HepG2 (cell line): Measurements from ENCODE around the gene TUBB. TPM values are rescaled to one million over a fixed set of nuclear protein-coding genes. Genes with fewer than 3 reads are reported as not detected.

Experiments used
- CBX1 ChIP-seq: IDR thresholded peaks from one replicate; pipeline ENCODE4 v1.6.1; 2016; ENCODE audit warnings: antibody characterized with exemption, low read depth
- HDAC2 ChIP-seq: sonication (generic); formaldehyde crosslinking; IDR thresholded peaks from 2 replicates; pipeline ENCODE4 v1.4.0; 2020; ENCODE audit warnings: missing genetic modification reagents
- MYC ChIP-seq: sonication (generic); formaldehyde crosslinking; IDR thresholded peaks from 2 replicates; pipeline ENCODE4 v1.9.0; 2021; ENCODE audit warnings: missing genetic modification reagents, borderline replicate concordance
- NAIF1 ChIP-seq: sonication (generic); formaldehyde crosslinking; IDR thresholded peaks from 2 replicates; pipeline ENCODE4 v1.5.0; 2020; ENCODE audit warnings: mild to moderate bottlenecking, missing genetic modification reagents, borderline replicate concordance
- PBX2 ChIP-seq: IDR thresholded peaks from 2 replicates; pipeline ENCODE4 v1.6.1; 2016; ENCODE audit warnings: control low read depth
- PHF5A ChIP-seq: IDR thresholded peaks from one replicate; pipeline ENCODE4 v1.6.1; 2018; ENCODE audit warnings: low read depth, missing genetic modification reagents; ENCODE audit not compliant: unreplicated experiment
- POLR2AphosphoS2 ChIP-seq: IDR thresholded peaks from 2 replicates; pipeline ENCODE4 v1.6.1; 2011; ENCODE audit warnings: low read depth, low read length, improper control_type of control experiment
- REPIN1 ChIP-seq: sonication (generic); formaldehyde crosslinking; IDR thresholded peaks from 2 replicates; pipeline ENCODE4 v1.8.0; 2022; ENCODE audit warnings: missing genetic modification reagents, low read depth, mild to moderate bottlenecking, borderline replicate concordance
- SP2 ChIP-seq: sonication (generic); formaldehyde crosslinking; IDR thresholded peaks from 2 replicates; pipeline ENCODE4 v1.5.1; 2020; ENCODE audit warnings: mild to moderate bottlenecking, missing genetic modification reagents
- SRF ChIP-seq: IDR thresholded peaks from 2 replicates; pipeline ENCODE4 v1.6.1; 2011; ENCODE audit warnings: mild to moderate bottlenecking, low read depth, low read length, moderate library complexity
- STAT5B ChIP-seq: sonication (generic); formaldehyde crosslinking; IDR thresholded peaks from 2 replicates; pipeline ENCODE4 v1.4.0; 2020; ENCODE audit warnings: missing genetic modification reagents
- TARDBP ChIP-seq: sonication (generic); formaldehyde crosslinking; IDR thresholded peaks from 2 replicates; pipeline ENCODE4 v1.8.0; 2022; ENCODE audit warnings: mild to moderate bottlenecking, missing genetic modification reagents
- TOE1 ChIP-seq: sonication (generic); formaldehyde crosslinking; IDR thresholded peaks from 2 replicates; pipeline ENCODE4 v1.4.0; 2020; ENCODE audit warnings: mild to moderate bottlenecking, missing genetic modification reagents
- ZFAT ChIP-seq: sonication (generic); formaldehyde crosslinking; conservative IDR thresholded peaks from 2 replicates; pipeline ENCODE4 v1.8.1; 2023; ENCODE audit warnings: missing genetic modification reagents, inconsistent platforms
- ZFP36L2 ChIP-seq: sonication (generic); formaldehyde crosslinking; IDR thresholded peaks from 2 replicates; pipeline ENCODE4 v1.4.0; 2020; ENCODE audit warnings: missing genetic modification reagents
- ZNF138 ChIP-seq: sonication (generic); formaldehyde crosslinking; IDR thresholded peaks from 2 replicates; pipeline ENCODE4 v1.5.0; 2020; ENCODE audit warnings: mild to moderate bottlenecking, low read depth, missing genetic modification reagents
- ZNF292 ChIP-seq: sonication (generic); formaldehyde crosslinking; IDR thresholded peaks from 2 replicates; pipeline ENCODE4 v1.8.1; 2022; ENCODE audit warnings: mild to moderate bottlenecking, low read depth, missing genetic modification reagents, borderline replicate concordance
- ZNF33B ChIP-seq: sonication (generic); formaldehyde crosslinking; IDR thresholded peaks from 2 replicates; pipeline ENCODE4 v1.5.1; 2020; ENCODE audit warnings: mild to moderate bottlenecking, missing genetic modification reagents
- ZNF367 ChIP-seq: sonication (generic); formaldehyde crosslinking; IDR thresholded peaks from 2 replicates; pipeline ENCODE4 v1.4.0; 2020; ENCODE audit warnings: missing genetic modification reagents, borderline replicate concordance
- ZNF430 ChIP-seq: sonication (generic); formaldehyde crosslinking; IDR thresholded peaks from 2 replicates; pipeline ENCODE4 v1.9.0; 2021; ENCODE audit warnings: mild to moderate bottlenecking, missing genetic modification reagents
- ZNF547 ChIP-seq: sonication (generic); formaldehyde crosslinking; IDR thresholded peaks from 2 replicates; pipeline ENCODE4 v1.5.1; 2020; ENCODE audit warnings: mild to moderate bottlenecking, missing genetic modification reagents
- ZNF552 ChIP-seq: sonication (generic); formaldehyde crosslinking; IDR thresholded peaks from 2 replicates; pipeline ENCODE4 v1.9.0; 2022; ENCODE audit warnings: missing genetic modification reagents, mild to moderate bottlenecking, borderline replicate concordance
- ZNF619 ChIP-seq: sonication (generic); formaldehyde crosslinking; IDR thresholded peaks from 2 replicates; pipeline ENCODE4 v1.4.0; 2020; ENCODE audit warnings: mild to moderate bottlenecking, missing genetic modification reagents
- ZNF672 ChIP-seq: sonication (generic); formaldehyde crosslinking; IDR thresholded peaks from 2 replicates; pipeline ENCODE4 v1.8.1; 2022; ENCODE audit warnings: missing genetic modification reagents
- ZNF75D ChIP-seq: sonication (generic); formaldehyde crosslinking; IDR thresholded peaks from 2 replicates; pipeline ENCODE4 v1.8.1; 2023; ENCODE audit warnings: missing genetic modification reagents, mild to moderate bottlenecking, borderline replicate concordance
- ZZZ3 ChIP-seq: sonication (generic); formaldehyde crosslinking; IDR thresholded peaks from 2 replicates; pipeline ENCODE4 v1.4.0; 2020; ENCODE audit warnings: missing genetic modification reagents, mild to moderate bottlenecking, borderline replicate concordance
- polyA plus RNA-seq, 8 experiments: library from polyadenylated mRNA; depleted of rRNA in 3 of 8; stranded (reverse) in 7 of 8; unstranded in 1 of 8; fragments of >200 nt; fragmentation: Illumina TruSeq in 4 of 8; extraction: Trizol in 4 of 8; gene quantifications; 2 replicates each; pipeline versions ENCODE4 v1.2.1 to v1.2.3, GENCODE V29; 2011 to 2016; ENCODE audit warnings: low read depth in 4 of 8, missing spikeins in 1 of 8, mixed read lengths in 1 of 8; ENCODE audit not compliant: insufficient read depth in 1 of 8
- total RNA-seq, 5 experiments: library from RNA; depleted of rRNA; stranded (reverse); fragments of >200 nt; fragmentation: Illumina TruSeq; extraction: Trizol; gene quantifications; 2 replicates each; pipeline ENCODE4 v1.2.3, GENCODE V29; 2016; ENCODE audit warnings: low read depth in 1 of 5
- TF ChIP-seq, protein P1 (sequence below): sonication (generic); formaldehyde crosslinking; IDR thresholded peaks from 2 replicates; pipeline ENCODE4 v1.5.0; 2020; ENCODE audit warnings: missing genetic modification reagents

TUBB gene
- total and polyA plus RNA-seq, 2 of the 13 experiments (the other 11 are each of a cell fraction or from before 2014, with no cell fraction given) = 911 to 1,163 TPM

- TF ChIP-seq, protein P1, sequence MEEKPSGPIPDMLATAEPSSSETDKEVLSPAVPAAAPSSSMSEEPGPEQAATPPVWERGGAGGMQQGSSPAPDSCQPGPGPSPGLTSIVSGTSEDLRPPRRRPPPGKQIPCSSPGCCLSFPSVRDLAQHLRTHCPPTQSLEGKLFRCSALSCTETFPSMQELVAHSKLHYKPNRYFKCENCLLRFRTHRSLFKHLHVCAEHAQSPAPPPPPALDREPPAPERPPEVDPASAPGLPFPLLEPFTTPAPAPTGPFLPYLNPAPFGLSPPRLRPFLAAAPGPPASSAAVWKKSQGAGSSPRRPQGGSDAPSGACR = peak; percentile 99
- TF ChIP-seq REPIN1 (CRISPR knock-in tag) = no peak; the same call in none of the 2 replicates
- TF ChIP-seq HDAC2 = peak; percentile 83
- TF ChIP-seq ZNF619 (CRISPR knock-in tag) = peak; percentile 78
- peak; percentile 75 for TF ChIP-seq POLR2AphosphoS2
- peak; percentile 57 for TF ChIP-seq CBX1
- TF ChIP-seq ZNF138 (CRISPR knock-in tag) = no peak
- no peak for TF ChIP-seq ZFAT
- TF ChIP-seq ZFP36L2 (CRISPR knock-in tag) = no peak; the same call in 1 of the 2 replicates
- TF ChIP-seq ZNF33B = peak; percentile 27; the same call in 1 of the 2 replicates
- peak; percentile 97; the same call in 1 of the 2 replicates for TF ChIP-seq ZNF672 (CRISPR knock-in tag)
- TF ChIP-seq ZNF430 (CRISPR knock-in tag) = peak; percentile 85
- TF ChIP-seq PHF5A = peak; percentile 24
- TF ChIP-seq SP2 = peak; percentile 59
- peak; percentile 75; the same call in 1 of the 2 replicates for TF ChIP-seq ZNF75D (CRISPR knock-in tag)
- TF ChIP-seq NAIF1 (CRISPR knock-in tag) = peak; percentile 95; the same call in 1 of the 2 replicates
- TF ChIP-seq ZZZ3 (CRISPR knock-in tag) = peak; percentile 48; the same call in 1 of the 2 replicates
- no peak for TF ChIP-seq ZNF367 (CRISPR knock-in tag)
- no peak for TF ChIP-seq SRF
- TF ChIP-seq MYC (CRISPR knock-in tag) = peak; percentile 75
- TF ChIP-seq TARDBP = peak; percentile 86; the same call in 1 of the 2 replicates
- TF ChIP-seq STAT5B (CRISPR knock-in tag) = no peak
- peak; percentile 79; the same call in 1 of the 2 replicates for TF ChIP-seq TOE1
- TF ChIP-seq ZNF292 (CRISPR knock-in tag) = peak; percentile 14
- peak; percentile 96 for TF ChIP-seq ZNF552 (CRISPR knock-in tag)
- 0 out of 2 replicates have a peak, but pooled peaks have one; percentile 21 for TF ChIP-seq PBX2 (CRISPR knock-in tag)
- TF ChIP-seq ZNF547 (CRISPR knock-in tag) = peak; percentile 98
Measured at GRCh38 chr6:30742316-30743098, 22.4 kb downstream of the TUBB start, which contains the start of gene FLOT1 (continued).
